ENCODE measurements around the gene DOCK4.
"Not testable (repeated sequence)": the region's sequence is repeated elsewhere in the genome, so short reads cannot be mapped to it uniquely, and the experiment has no call there.

DOCK4 gene

GRCh38 chr7:111914291-111914690 lies 291.9 kb downstream of the DOCK4 start:
- DNase-seq (ENCODE audit: low read depth, low spot score), result no peak
- WGBS (ENCODE audit: insufficient coverage, insufficient read length), result no CpG with 5 or more reads among the region's 3 CpGs
- H3K4me1 ChIP-seq (ENCODE audit: control insufficient read depth, insufficient read depth, low read length), result no peaks in the 10 kb centered on the region; the same call in 1 of the 2 replicates
- H3K4me3 ChIP-seq (ENCODE audit: low read length), result no peak overlapping the region
- H3K36me3 ChIP-seq (ENCODE audit: control insufficient read depth, insufficient read depth, low read length), result no peaks in the 10 kb centered on the region
- no peaks in the 10 kb centered on the region for H3K27me3 ChIP-seq (ENCODE audit: control insufficient read depth, insufficient read depth, low read length)
- H3K27ac ChIP-seq (ENCODE audit: low read length), result no peak overlapping the region
- no peaks in the 10 kb centered on the region for H3K9me3 ChIP-seq (ENCODE audit: control insufficient read depth, insufficient read depth, low read length)

DNA sequence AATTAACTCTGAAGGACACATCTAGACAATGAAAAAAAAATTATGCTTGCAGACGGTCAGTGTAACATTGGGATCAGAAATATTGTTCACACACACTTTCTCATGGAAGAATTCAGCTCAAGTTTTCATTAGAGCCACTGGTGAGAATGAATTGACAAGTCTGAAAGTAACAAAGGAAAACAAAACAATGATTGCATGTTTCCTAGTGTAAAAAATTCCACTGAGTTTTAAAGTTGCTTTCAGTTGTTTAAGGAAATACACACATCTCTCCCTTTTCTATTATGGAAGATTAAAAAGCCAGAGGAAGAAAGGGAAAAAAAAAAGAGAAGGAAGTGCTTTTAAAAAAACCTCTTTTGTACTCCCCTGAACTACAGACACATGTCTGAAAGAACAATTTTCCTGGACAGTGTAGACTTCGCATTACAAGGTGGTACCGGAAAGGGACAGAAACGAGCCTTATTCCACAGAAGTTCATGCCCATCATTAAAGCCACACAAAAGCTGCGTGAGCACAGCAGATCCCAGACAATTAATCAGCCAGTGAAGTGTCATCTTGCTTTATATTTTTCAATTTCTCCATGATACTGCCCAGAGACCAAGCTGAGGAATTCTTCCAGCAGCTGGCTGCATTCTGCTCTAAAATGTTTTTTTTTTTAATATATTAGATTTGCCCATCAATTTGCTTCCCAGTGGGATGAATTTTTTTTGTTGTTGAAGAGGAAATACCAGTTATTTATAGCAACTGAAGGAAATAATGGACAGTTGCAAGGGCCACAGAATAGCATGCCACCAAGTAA lies 294.8 kb downstream of the DOCK4 start:
- Histone ChIP-seq H3K27ac (ENCODE audit: low read length) (no peak overlapping the region), H3K27me3 (ENCODE audit: control insufficient read depth, insufficient read depth, low read length) (no peaks in the 10 kb centered on the region), H3K4me1 (ENCODE audit: control insufficient read depth, insufficient read depth, low read length) (no peaks in the 10 kb centered on the region), H3K36me3 (ENCODE audit: control insufficient read depth, insufficient read depth, low read length) (no peaks in the 10 kb centered on the region), H3K9me3 (ENCODE audit: control insufficient read depth, insufficient read depth, low read length) (no peaks in the 10 kb centered on the region), H3K4me3 (ENCODE audit: low read length) (no peak overlapping the region)
- no CpG with 5 or more reads among the region's 5 CpGs for WGBS (ENCODE audit: insufficient coverage, insufficient read length)
- DNase-seq (ENCODE audit: low read depth, low spot score), result no peak

DNA sequence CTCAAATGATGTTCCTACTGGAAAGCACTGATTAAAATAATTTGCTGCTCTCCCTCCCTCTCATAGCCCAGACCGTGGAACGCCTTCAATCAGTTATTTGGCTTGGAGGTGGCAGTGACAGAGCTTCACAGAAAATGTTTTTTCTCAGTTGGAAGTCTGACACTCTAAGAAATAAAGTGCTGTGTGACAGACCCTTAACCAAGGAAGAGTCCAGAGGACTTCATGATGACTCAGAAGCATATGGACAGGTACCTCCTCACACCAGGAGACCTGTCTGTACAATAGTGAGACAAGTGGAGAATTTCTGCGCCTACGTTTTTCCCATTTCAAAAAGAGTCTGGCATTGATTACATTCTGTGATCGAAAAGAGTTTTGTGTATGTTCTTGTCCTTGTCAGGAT lies 295.5 kb downstream of the DOCK4 start:
- DNase-seq (ENCODE audit: low read depth, low spot score), result no peak
- Histone ChIP-seq H3K4me1 (ENCODE audit: control insufficient read depth, insufficient read depth, low read length) (no peaks in the 10 kb centered on the region), H3K36me3 (ENCODE audit: control insufficient read depth, insufficient read depth, low read length) (no peaks in the 10 kb centered on the region), H3K27me3 (ENCODE audit: control insufficient read depth, insufficient read depth, low read length) (no peaks in the 10 kb centered on the region), H3K4me3 (ENCODE audit: low read length) (no peak overlapping the region), H3K27ac (ENCODE audit: low read length) (no peak overlapping the region), H3K9me3 (ENCODE audit: control insufficient read depth, insufficient read depth, low read length) (no peaks in the 10 kb centered on the region)
- no CpG with 5 or more reads among the region's 5 CpGs for WGBS (ENCODE audit: insufficient coverage, insufficient read length)

DNA sequence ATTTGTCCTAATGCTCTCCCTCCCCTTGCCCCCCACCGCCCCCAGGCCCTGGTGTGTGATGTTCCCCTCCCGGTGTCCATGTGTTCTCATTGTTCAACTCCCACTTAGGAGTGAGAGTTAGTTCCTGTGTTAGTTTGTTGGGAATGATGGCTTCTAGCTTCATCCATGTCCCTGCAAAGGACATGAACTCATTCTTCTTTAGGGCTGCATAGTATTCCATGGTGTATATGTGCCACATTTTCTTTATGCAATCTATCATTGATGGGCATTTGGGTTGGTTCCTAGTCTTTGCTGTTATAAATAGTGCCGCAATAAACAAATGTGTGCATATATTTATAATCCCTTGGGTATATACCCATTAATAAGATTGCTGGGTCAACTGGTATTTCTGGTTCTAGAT lies 297.5 kb downstream of the DOCK4 start:
- H3K4me3 ChIP-seq (ENCODE audit: low read length); H3K9me3 ChIP-seq (ENCODE audit: control insufficient read depth, insufficient read depth, low read length); H3K4me1 ChIP-seq (ENCODE audit: control insufficient read depth, insufficient read depth, low read length); H3K27ac ChIP-seq (ENCODE audit: low read length); H3K27me3 ChIP-seq (ENCODE audit: control insufficient read depth, insufficient read depth, low read length); H3K36me3 ChIP-seq (ENCODE audit: control insufficient read depth, insufficient read depth, low read length); DNase-seq (ENCODE audit: low read depth, low spot score): not testable (repeated sequence)
- no CpG with 5 or more reads among the region's 3 CpGs for WGBS (ENCODE audit: insufficient coverage, insufficient read length)

DNA sequence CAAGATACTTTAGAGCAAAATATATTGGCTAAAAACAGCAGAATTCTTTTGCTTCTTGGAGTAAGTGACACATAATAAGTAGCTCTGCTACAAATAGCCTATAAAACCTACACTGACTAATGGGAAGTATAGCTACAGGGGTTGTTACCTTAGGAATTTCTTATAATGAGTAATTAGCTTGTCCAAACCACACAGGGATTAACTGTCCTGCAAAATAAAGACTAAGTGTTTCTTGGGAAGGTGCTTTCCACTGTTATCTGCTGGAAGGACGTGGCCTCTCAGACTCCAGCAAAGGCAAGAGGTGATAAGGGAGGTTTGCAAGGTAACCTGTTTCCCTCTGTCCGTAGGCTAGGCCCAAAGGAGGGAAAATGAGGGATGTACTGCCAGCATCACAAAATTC lies 302.4 kb downstream of the DOCK4 start:
- H3K4me1 ChIP-seq (ENCODE audit: control insufficient read depth, insufficient read depth, low read length), result peaks cover 1% of the 10 kb centered on the region; the same call in 1 of the 2 replicates
- WGBS (ENCODE audit: insufficient coverage, insufficient read length), result no CpG with 5 or more reads among the region's 2 CpGs
- no peak overlapping the region for H3K27ac ChIP-seq (ENCODE audit: low read length)
- H3K4me3 ChIP-seq (ENCODE audit: low read length), result no peak overlapping the region
- no peaks in the 10 kb centered on the region; the same call in 1 of the 2 replicates for H3K36me3 ChIP-seq (ENCODE audit: control insufficient read depth, insufficient read depth, low read length)
- DNase-seq (ENCODE audit: low read depth, low spot score), result no peak
- H3K27me3 ChIP-seq (ENCODE audit: control insufficient read depth, insufficient read depth, low read length), result no peaks in the 10 kb centered on the region
- H3K9me3 ChIP-seq (ENCODE audit: control insufficient read depth, insufficient read depth, low read length), result no peaks in the 10 kb centered on the region

DNA sequence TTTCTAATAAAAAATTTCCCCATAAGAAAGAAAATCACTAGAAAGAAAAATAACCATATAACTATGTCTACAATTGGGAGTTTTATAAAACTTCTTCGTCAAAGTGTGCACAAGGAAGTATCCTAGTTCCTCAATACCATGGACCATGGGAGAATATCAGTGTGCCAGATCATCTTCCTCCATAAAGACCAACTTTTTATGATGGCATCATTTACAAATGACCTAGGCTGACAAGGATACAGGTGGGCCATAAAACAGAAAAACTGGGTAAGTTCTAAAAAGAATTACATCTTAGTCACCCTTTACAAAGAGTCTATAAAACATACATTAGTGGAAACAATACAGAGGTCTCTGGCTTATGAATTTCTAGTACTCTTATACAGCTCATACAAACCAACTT lies 303.2 kb downstream of the DOCK4 start:
- Histone ChIP-seq H3K4me3 (ENCODE audit: low read length) (no peak overlapping the region), H3K27me3 (ENCODE audit: control insufficient read depth, insufficient read depth, low read length) (no peaks in the 10 kb centered on the region), H3K4me1 (ENCODE audit: control insufficient read depth, insufficient read depth, low read length) (peaks cover 1% of the 10 kb centered on the region; the same call in 1 of the 2 replicates), H3K36me3 (ENCODE audit: control insufficient read depth, insufficient read depth, low read length) (no peaks in the 10 kb centered on the region; the same call in 1 of the 2 replicates), H3K9me3 (ENCODE audit: control insufficient read depth, insufficient read depth, low read length) (no peaks in the 10 kb centered on the region), H3K27ac (ENCODE audit: low read length) (no peak overlapping the region)
- WGBS (ENCODE audit: insufficient coverage, insufficient read length), result no CpG with 5 or more reads among the region's 1 CpG
- no peak for DNase-seq (ENCODE audit: low read depth, low spot score)

GRCh38 chr7:111900283-111900682 lies 305.9 kb downstream of the DOCK4 start:
- H3K27me3 ChIP-seq (ENCODE audit: control insufficient read depth, insufficient read depth, low read length), result no peaks in the 10 kb centered on the region
- H3K4me3 ChIP-seq (ENCODE audit: low read length), result no peak overlapping the region
- no CpG with 5 or more reads among the region's 7 CpGs for WGBS (ENCODE audit: insufficient coverage, insufficient read length)
- H3K9me3 ChIP-seq (ENCODE audit: control insufficient read depth, insufficient read depth, low read length), result no peaks in the 10 kb centered on the region
- no peak for DNase-seq (ENCODE audit: low read depth, low spot score)
- H3K4me1 ChIP-seq (ENCODE audit: control insufficient read depth, insufficient read depth, low read length), result peaks cover 1% of the 10 kb centered on the region; the same call in 1 of the 2 replicates
- H3K27ac ChIP-seq (ENCODE audit: low read length), result no peak overlapping the region
- no peaks in the 10 kb centered on the region; the same call in 1 of the 2 replicates for H3K36me3 ChIP-seq (ENCODE audit: control insufficient read depth, insufficient read depth, low read length)

- Histone ChIP-seq H3K4me3 (ENCODE audit: low read length) (no peak overlapping the region), H3K27me3 (ENCODE audit: control insufficient read depth, insufficient read depth, low read length) (no peaks in the 10 kb centered on the region), H3K4me1 (ENCODE audit: control insufficient read depth, insufficient read depth, low read length) (no peaks in the 10 kb centered on the region), H3K36me3 (ENCODE audit: control insufficient read depth, insufficient read depth, low read length) (no peaks in the 10 kb centered on the region; the same call in 1 of the 2 replicates), H3K9me3 (ENCODE audit: control insufficient read depth, insufficient read depth, low read length) (no peaks in the 10 kb centered on the region), H3K27ac (ENCODE audit: low read length) (no peak overlapping the region)
- no peak for DNase-seq (ENCODE audit: low read depth, low spot score)
- WGBS (ENCODE audit: insufficient coverage, insufficient read length), result no CpG with 5 or more reads among the region's 2 CpGs
Measured at GRCh38 chr7:111895049-111895448, 311.1 kb downstream of the DOCK4 start.

- H3K27ac ChIP-seq (ENCODE audit: low read length), result no peak overlapping the region
- H3K27me3 ChIP-seq (ENCODE audit: control insufficient read depth, insufficient read depth, low read length), result no peaks in the 10 kb centered on the region
- no peaks in the 10 kb centered on the region for H3K4me1 ChIP-seq (ENCODE audit: control insufficient read depth, insufficient read depth, low read length)
- no CpG with 5 or more reads among the region's 1 CpG for WGBS (ENCODE audit: insufficient coverage, insufficient read length)
- H3K36me3 ChIP-seq (ENCODE audit: control insufficient read depth, insufficient read depth, low read length), result no peaks in the 10 kb centered on the region
- no peak for DNase-seq (ENCODE audit: low read depth, low spot score)
- no peaks in the 10 kb centered on the region for H3K9me3 ChIP-seq (ENCODE audit: control insufficient read depth, insufficient read depth, low read length)
- no peak overlapping the region for H3K4me3 ChIP-seq (ENCODE audit: low read length)
Measured at GRCh38 chr7:111894518-111894917, 311.7 kb downstream of the DOCK4 start.

DNA sequence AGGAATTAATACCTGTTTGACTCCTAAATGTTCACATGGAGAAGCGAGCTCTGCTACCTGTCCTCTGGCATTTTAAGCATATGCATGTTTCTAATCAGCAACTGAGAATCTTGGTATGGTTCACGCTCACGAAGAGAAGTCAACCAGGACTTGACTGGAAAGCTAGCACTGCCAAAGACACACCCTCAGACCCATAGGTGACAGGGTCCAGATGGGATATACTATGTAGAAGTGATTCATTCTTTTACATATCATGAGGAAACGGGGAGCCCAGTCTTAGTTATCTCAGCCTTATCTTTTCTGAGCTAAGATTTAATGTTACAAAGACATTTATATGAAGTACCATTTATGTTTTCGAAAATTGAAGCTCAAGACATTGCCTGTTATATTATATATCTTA lies 313.0 kb downstream of the DOCK4 start:
- H3K36me3 ChIP-seq (ENCODE audit: control insufficient read depth, insufficient read depth, low read length), result no peaks in the 10 kb centered on the region
- no CpG with 5 or more reads among the region's 5 CpGs for WGBS (ENCODE audit: insufficient coverage, insufficient read length)
- H3K9me3 ChIP-seq (ENCODE audit: control insufficient read depth, insufficient read depth, low read length), result no peaks in the 10 kb centered on the region
- H3K27ac ChIP-seq (ENCODE audit: low read length), result no peak overlapping the region
- no peaks in the 10 kb centered on the region for H3K27me3 ChIP-seq (ENCODE audit: control insufficient read depth, insufficient read depth, low read length)
- no peak overlapping the region for H3K4me3 ChIP-seq (ENCODE audit: low read length)
- H3K4me1 ChIP-seq (ENCODE audit: control insufficient read depth, insufficient read depth, low read length), result no peaks in the 10 kb centered on the region
- no peak for DNase-seq (ENCODE audit: low read depth, low spot score)

- no peaks in the 10 kb centered on the region for H3K36me3 ChIP-seq (ENCODE audit: control insufficient read depth, insufficient read depth, low read length)
- 100% methylated on average over 1 of the region's 3 CpGs for WGBS (ENCODE audit: insufficient coverage, insufficient read length)
- H3K27me3 ChIP-seq (ENCODE audit: control insufficient read depth, insufficient read depth, low read length), result no peaks in the 10 kb centered on the region
- no peak overlapping the region for H3K27ac ChIP-seq (ENCODE audit: low read length)
- no peaks in the 10 kb centered on the region for H3K4me1 ChIP-seq (ENCODE audit: control insufficient read depth, insufficient read depth, low read length)
- no peaks in the 10 kb centered on the region for H3K9me3 ChIP-seq (ENCODE audit: control insufficient read depth, insufficient read depth, low read length)
- no peak for DNase-seq (ENCODE audit: low read depth, low spot score)
- no peak overlapping the region for H3K4me3 ChIP-seq (ENCODE audit: low read length)
Measured at GRCh38 chr7:111892588-111892987, 313.6 kb downstream of the DOCK4 start.

Data from iPS DF 6.9 (cell line).